ENCODE data around the gene MYLK4.

DNA sequence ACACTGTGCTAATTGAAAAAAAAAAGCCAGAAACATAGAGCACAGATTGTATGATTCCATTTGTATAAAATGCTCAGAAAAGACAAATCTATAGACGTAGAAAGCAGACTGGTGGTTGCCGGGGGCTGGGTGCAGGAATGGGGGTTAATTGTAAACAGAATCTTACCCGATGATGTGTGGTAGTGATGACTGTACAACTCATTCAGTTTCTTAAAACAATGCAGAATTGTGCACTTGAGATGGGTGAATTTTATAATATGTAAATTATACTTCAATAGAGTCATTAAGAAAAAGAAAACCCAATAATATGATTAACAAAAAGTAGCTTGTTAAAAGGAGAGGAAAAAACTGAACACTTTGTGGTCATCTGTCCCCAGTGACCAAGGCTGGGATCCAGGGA is 3.7 kb upstream of the MYLK4 start:
- TF ChIP-seq, protein P1, sequence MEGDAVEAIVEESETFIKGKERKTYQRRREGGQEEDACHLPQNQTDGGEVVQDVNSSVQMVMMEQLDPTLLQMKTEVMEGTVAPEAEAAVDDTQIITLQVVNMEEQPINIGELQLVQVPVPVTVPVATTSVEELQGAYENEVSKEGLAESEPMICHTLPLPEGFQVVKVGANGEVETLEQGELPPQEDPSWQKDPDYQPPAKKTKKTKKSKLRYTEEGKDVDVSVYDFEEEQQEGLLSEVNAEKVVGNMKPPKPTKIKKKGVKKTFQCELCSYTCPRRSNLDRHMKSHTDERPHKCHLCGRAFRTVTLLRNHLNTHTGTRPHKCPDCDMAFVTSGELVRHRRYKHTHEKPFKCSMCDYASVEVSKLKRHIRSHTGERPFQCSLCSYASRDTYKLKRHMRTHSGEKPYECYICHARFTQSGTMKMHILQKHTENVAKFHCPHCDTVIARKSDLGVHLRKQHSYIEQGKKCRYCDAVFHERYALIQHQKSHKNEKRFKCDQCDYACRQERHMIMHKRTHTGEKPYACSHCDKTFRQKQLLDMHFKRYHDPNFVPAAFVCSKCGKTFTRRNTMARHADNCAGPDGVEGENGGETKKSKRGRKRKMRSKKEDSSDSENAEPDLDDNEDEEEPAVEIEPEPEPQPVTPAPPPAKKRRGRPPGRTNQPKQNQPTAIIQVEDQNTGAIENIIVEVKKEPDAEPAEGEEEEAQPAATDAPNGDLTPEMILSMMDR (IDR thresholded peaks at IDR 0.05; ENCODE audit: low read depth, low read length, missing input control) = no peak
- TF ChIP-seq ZBTB33 (IDR thresholded peaks at IDR 0.05) = no peak
- no peak for TF ChIP-seq MAX (IDR thresholded peaks at IDR 0.05)
- TF ChIP-seq FOXA1 (IDR thresholded peaks at IDR 0.05) = no peak
- no peak for TF ChIP-seq GABPA (IDR thresholded peaks at IDR 0.05 in 1 of 2, conservative IDR thresholded peaks at IDR 0.05 in 1 of 2)
- no peak for TF ChIP-seq JUND (IDR thresholded peaks at IDR 0.05)
- TF ChIP-seq RAD21 (IDR thresholded peaks at IDR 0.05) = no peak
- no peak for TF ChIP-seq REST (IDR thresholded peaks at IDR 0.05)
- TF ChIP-seq ATF3 (IDR thresholded peaks at IDR 0.05) = no peak
- no peak for TF ChIP-seq YY1 (IDR thresholded peaks at IDR 0.05)
- TF ChIP-seq TAF1 (conservative IDR thresholded peaks at IDR 0.05) = no peak
- TF ChIP-seq NR2F2 (IDR thresholded peaks at IDR 0.05) = no peak
